GM18907 (cell line): Measurements from ENCODE around the gene DNM2.
"Not testable (repeated sequence)": the region's sequence is repeated elsewhere in the genome, so short reads cannot be mapped to it uniquely, and the experiment has no call there.

ENCODE experiments used
- ATAC-seq: cut with Tn5 transposase; IDR thresholded peaks from one replicate; pipeline ENCODE4 v1.9.1; 2021; ENCODE audit warnings: mild to moderate bottlenecking, moderate library complexity; ENCODE audit not compliant: unreplicated experiment

Gene DNM2

DNA sequence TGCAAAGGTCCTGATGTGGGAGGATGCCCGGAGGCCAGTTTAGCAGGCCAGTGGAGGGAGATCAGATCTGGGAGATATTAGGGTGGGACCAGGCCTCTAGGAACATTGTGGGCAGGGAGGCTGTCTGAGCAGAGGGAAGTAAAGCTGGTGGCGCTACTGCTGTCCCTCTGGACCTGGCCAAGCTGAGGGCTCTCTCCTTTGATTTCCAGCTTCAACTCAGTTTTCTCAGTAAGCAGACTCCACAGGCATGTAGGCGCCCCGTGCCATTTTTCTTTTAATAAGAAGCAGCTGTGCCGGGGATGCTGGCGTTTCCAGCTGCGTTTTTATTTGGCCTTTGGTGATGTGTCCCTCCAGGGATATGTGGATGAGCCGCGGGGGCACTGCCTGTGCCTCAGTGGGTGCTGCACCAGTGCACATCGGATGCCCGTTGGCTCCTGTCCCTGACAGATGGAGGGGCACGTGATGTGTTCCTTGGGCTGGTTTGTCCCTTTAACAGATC lies 6.7 kb downstream of the DNM2 start:
- ATAC-seq = no peak

DNA sequence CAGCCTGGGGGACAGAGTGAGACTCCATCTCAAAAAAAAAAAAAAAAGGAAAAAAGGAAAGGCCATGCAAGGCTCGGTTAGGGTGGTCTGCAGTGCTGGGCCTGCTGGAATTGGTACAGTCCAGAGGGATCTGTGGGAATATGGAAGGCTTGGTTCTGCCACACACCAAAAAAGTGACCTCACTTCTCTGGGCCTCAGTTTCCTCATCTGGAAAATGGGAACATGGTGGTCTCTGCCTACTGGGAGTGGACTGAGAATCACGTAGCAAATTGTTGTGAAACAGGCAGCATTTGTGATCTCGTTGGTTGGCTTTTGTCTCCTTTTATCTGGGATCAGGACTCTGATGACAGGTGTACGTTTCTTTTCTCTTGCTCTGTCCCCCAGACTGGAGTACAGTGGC lies 7.5 kb downstream of the DNM2 start:
- ATAC-seq = no peak

GRCh38 chr19:10726268-10726667 lies 8.4 kb downstream of the DNM2 start:
- ATAC-seq = no peak

DNA sequence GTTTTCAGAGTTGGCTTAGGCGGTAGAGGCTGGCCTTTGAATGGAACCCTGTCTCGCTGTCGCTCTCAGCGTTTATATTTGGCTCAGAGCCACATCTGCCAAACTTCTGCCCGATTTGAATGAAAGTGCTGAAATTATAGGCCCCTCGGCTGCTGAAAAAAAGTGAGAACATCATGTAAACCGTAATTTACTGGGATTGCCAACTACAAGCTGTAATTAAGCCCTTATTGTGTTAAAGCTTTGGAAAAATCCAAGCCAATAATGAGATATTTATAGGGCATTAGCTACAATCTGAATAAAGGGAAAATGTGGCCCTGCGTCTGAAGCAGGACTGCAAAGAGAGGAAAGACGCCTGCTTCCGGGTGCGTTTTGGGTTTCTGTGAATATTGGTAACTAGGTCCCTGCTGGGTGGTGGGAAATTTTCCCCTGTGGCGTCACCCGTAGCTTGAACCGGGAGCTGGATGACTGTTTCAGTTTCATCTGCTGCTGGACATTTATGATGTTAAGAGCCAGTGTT lies 9.9 kb downstream of the DNM2 start:
- ATAC-seq = no peak

DNA sequence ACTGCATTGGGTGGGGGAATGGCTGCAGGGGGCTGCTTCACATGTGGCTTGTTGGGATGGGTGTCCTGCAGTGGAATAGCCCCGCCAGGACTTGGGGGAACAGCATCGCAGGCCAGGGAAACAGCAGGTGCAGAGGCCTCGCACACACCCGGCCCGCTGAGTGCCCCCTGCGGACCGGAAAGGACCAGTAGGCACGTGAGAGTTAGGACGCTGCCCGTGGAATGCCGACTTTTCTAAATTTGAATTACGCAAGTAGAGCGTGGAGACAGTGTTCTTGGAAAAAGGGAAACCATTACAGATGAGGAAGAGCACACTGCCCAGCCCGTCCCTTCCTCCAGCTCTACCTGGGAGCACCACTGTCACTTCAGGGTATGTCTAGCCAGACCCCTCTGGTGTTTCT lies 11.5 kb downstream of the DNM2 start:
- no peak for ATAC-seq

- no peak for ATAC-seq
These were observed 13.1 kb downstream of the DNM2 start for GRCh38 chr19:10730932-10731331.

DNA sequence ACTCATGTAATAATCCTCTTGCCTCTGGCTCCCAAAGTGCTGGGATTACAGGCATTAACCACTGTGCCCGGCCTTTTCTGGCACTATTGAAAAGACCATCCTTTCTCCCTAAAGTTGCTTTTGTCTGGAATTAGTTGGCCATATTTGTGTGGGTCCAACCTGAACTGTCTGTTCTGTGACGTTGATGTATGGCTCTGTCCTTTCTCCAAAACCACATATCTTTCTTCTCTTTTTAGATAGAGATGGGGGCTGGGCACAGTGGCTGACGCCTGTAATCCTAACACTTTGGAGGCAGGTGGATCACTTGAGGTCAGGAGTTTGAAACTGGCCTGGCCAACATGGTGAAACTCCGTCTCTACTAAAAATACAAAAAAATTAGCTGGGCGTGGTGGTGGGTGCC lies 17.9 kb downstream of the DNM2 start:
- no peak for ATAC-seq

DNA sequence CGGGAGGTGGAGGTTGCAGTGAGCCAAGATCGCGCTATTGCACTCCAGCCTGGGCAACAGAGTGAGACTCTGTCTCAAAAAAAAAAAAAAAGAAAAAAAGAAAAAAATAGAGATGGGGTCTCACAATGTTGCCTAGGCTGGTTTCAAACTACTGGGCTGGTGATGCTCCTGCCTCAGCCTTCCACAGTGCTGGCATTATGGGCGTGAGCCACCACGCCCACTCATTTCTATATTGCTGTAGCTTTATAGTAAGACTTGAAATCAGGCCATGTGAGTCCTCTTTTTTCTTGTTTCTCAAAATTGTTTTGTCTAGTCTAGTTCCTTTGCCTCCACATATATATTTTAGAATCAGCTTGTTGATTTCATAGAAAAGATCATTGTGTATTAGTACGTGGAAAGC lies 18.3 kb downstream of the DNM2 start:
- no peak for ATAC-seq

DNA sequence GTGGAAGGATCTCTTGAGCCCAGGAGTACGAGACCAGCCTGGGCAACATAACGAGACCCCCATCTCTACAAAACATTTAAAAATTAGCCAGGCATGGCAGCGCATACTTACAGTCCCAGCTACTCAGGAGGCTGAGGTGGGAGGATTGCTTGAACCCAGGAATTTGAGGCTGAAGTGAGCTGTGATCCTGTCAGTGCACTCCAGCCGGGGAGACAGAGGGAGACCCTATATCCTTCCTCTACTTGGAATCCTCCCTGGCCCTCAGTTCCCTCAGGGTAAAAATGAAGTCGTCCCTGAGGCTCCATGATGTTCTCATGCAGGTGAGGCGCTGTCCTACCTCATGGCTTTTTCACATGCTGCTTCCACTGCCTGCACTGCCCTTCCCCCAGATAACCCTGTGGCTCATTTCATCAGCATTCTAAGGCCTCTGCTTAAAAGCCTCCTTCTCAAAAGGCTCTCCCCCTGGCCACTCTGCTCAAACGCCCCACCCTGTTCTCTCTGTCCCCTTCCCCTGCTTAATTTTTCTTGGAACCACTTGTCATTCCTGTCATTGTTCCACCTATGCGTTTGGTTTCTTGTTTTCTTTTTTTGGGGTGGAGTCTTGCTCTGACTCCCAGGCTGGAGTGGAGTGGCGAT lies 19.2 kb downstream of the DNM2 start:
- ATAC-seq = no peak

- ATAC-seq = no peak
These were observed 19.8 kb downstream of the DNM2 start for GRCh38 chr19:10737722-10738121.

DNA sequence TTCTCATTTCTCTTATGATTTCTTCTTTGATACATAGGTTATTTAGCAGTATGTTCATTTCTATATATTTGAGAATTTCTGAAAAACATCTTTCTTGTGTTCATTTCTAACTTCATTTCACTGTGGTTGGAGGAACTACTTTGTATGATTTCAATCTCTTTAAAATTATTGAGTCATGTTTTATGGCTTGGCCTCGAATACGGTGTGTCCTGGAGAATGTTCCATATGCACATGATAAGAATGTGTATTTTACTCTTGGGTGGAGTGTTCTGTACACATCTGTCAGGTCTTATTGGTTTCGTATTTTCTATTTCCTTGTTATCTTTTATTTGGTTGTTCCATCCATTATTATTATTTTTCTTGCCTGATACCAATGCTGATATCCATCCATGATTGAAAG lies 22.9 kb downstream of the DNM2 start:
- no peak for ATAC-seq

DNA sequence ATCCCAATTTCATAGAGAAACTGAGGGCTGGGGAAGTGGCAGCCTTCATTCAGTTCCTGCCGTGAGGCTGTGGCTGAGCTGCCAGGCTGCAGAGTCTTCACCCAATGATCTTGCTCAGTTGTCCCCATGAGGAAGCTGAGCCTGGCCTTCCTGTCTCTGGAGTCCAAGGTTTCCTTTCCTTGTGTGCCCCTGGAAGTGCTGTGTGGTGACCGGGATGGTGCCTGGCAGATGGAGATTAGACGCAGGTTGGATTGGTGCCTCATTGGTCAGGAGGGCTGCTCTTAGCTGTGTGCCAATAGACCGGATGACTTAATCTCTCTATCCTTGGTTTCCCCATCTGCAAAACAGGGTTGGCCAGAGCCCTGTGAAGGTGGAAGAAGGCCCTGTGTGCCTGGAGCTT lies 24.6 kb downstream of the DNM2 start:
- no peak for ATAC-seq

- ATAC-seq = no peak
These were observed 26.4 kb downstream of the DNM2 start for GRCh38 chr19:10744253-10744798.

GRCh38 chr19:10744801-10745293 lies 27.0 kb downstream of the DNM2 start:
- ATAC-seq = no peak

DNA sequence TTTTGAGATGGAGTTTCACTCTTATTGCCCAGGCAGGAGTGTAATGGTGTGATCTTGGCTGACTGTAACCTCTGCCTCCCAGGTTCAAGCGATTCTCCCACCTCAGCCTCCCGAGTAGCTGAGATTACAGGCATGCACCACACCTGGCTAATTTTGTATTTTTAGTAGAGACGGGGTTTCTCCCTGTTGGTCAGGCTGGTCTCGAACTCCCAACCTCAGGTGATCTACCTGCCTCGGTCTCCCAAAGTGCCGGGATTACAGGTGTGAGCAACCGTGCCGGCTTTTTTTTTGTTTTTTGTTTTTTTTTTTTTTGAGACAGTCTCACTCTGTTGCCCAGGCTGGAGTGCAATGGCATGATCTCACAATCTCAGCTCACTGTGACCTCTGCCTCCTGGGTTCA lies 28.6 kb downstream of the DNM2 start:
- ATAC-seq = not testable (repeated sequence)

DNA sequence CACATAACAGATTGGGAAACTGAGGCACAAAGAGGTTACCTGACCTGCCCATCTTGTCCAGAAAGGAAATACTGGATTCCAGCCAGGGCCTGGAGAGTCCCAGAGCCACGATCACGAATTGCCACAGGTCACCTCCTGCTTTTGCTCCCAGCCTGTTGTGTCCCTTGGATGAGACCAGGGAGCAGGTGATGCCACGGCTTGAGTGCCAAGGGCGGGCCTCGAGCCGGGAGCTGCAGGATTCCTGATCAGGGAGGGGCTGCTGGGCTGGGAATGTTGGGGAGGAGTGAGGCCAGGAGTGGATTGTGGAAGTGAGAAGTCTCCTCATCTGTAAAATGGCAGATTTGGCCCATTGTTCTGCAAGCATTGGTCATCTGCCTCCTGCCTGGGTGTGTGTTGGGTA lies 29.4 kb downstream of the DNM2 start:
- no peak for ATAC-seq

GRCh38 chr19:10747674-10748073 lies 29.8 kb downstream of the DNM2 start:
- no peak for ATAC-seq

GRCh38 chr19:10748195-10748926 lies 30.5 kb downstream of the DNM2 start:
- no peak for ATAC-seq

DNA sequence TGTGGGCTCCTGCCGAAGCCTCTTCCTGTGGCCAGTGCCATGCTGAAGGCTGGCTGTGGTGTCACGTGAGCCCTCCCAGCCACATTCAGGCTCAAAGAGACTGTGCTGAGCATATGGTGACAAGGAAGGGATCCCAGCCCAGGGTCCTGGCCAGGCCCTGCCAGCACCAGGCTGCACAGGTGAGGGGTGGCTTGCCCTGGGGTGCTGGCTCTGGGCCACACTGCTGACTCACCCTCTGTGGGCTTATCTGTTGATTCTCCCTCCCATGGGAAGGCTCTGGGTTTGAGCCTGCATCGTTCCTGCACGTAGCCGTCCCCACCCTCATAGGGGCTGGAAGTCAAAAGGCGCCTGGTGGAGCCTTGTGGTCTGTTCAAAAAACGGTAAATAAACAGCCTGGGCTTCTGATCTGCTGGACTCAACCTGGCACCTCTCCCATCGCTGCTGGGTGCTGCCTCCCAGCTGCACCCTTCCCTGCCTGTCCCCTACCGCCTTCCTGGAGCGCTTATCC lies 31.1 kb downstream of the DNM2 start:
- no peak for ATAC-seq

- ATAC-seq = no peak
These were observed 31.8 kb downstream of the DNM2 start for GRCh38 chr19:10749435-10750384.
